Measurements from ENCODE around the gene DBNL.

DBNL gene

GRCh38 chr7:44043902-44044301 is 600 bp upstream of the DBNL start:
- no peak for DNase-seq (ENCODE audit: low read depth)

- no peak for DNase-seq (ENCODE audit: low read depth)
Observed at GRCh38 chr7:44045226-44046014, 918 bp downstream of the DBNL start.

- DNase-seq (ENCODE audit: low read depth): no peak
Observed at GRCh38 chr7:44046321-44047061, 2.0 kb downstream of the DBNL start.

GRCh38 chr7:44048031-44048795 is 3.7 kb downstream of the DBNL start:
- DNase-seq (ENCODE audit: low read depth): no peak

GRCh38 chr7:44050121-44050914 is 5.8 kb downstream of the DBNL start:
- no peak for DNase-seq (ENCODE audit: low read depth)

GRCh38 chr7:44050915-44051560 is 6.5 kb downstream of the DBNL start:
- no peak for DNase-seq (ENCODE audit: low read depth)

GRCh38 chr7:44051611-44052220 is 7.2 kb downstream of the DBNL start:
- no peak for DNase-seq (ENCODE audit: low read depth)

- DNase-seq (ENCODE audit: low read depth): no peak
Observed at GRCh38 chr7:44052771-44053365, 8.4 kb downstream of the DBNL start.

GRCh38 chr7:44056681-44057080 is 12.2 kb downstream of the DBNL start:
- DNase-seq (ENCODE audit: low read depth): no peak

- no peak for DNase-seq (ENCODE audit: low read depth)
Observed at GRCh38 chr7:44057181-44057848, 12.8 kb downstream of the DBNL start.

- DNase-seq (ENCODE audit: low read depth): no peak
Observed at GRCh38 chr7:44057849-44058758, 13.6 kb downstream of the DBNL start.

- DNase-seq (ENCODE audit: low read depth): no peak
Observed at GRCh38 chr7:44058759-44059218, 14.3 kb downstream of the DBNL start.

- DNase-seq (ENCODE audit: low read depth): no peak
Observed at GRCh38 chr7:44059219-44060090, 15.0 kb downstream of the DBNL start.

GRCh38 chr7:44060091-44060947 is 15.8 kb downstream of the DBNL start:
- DNase-seq (ENCODE audit: low read depth): no peak

GRCh38 chr7:44060948-44061644 is 16.6 kb downstream of the DBNL start:
- DNase-seq (ENCODE audit: low read depth): no peak

- no peak for DNase-seq (ENCODE audit: low read depth)
Observed at GRCh38 chr7:44061645-44062179, 17.2 kb downstream of the DBNL start.
